ENCODE results near the gene KRT4. TPM values are rescaled to one million over a fixed set of nuclear protein-coding genes. Genes with fewer than 3 reads are reported as not detected.

KRT4 gene
- total and polyA plus RNA-seq, 2 experiments from 2014 or later = not detected

- Histone ChIP-seq H3K27me3 (ENCODE audit: insufficient read depth) (no peaks in the 10 kb centered on the region), H3F3A (replicated peaks; ENCODE audit: low read depth) (no peaks in the 10 kb centered on the region), H3K4me2 (no peak within 1 kb of the TSS), H2AFZ (no peak within 1 kb of the TSS), H3K4me1 (ENCODE audit: insufficient read depth) (no peaks in the 10 kb centered on the region), H3K4me3 (no peak within 1 kb of the TSS), H3K27ac (ENCODE audit: low read depth) (no peak within 1 kb of the TSS), H4K20me1 (replicated peaks; ENCODE audit: insufficient read depth) (no peaks in the 10 kb centered on the region; the same call in 1 of the 2 replicates), H3K9me2 (ENCODE audit: insufficient read depth) (peaks cover 2% of the 10 kb centered on the region; the same call in 1 of the 2 replicates), H3K79me2 (replicated peaks; ENCODE audit: insufficient read depth) (no peaks in the 10 kb centered on the region), H3K36me3 (ENCODE audit: insufficient read depth) (no peaks in the 10 kb centered on the region)
- TF ChIP-seq ETS1 (IDR thresholded peaks at IDR 0.05) (no peak), EZH2phosphoT487 (IDR thresholded peaks at IDR 0.05; ENCODE audit: unreplicated experiment) (no peak), ZNF331 (CRISPR knock-in tag; IDR thresholded peaks at IDR 0.05; ENCODE audit: low read depth) (no peak), NANOG (IDR thresholded peaks at IDR 0.05; ENCODE audit: borderline replicate concordance) (no peak), POLR2AphosphoS5 (IDR thresholded peaks at IDR 0.05; ENCODE audit: low read depth) (no peak), CREB1 (CRISPR knock-in tag; IDR thresholded peaks at IDR 0.05; ENCODE audit: low read depth) (no peak), EZH2 (IDR thresholded peaks at IDR 0.05; ENCODE audit: low read depth, unreplicated experiment) (no peak), STAT1 (IDR thresholded peaks at IDR 0.05; ENCODE audit: unreplicated experiment) (no peak), JUNB (IDR thresholded peaks at IDR 0.05; ENCODE audit: unreplicated experiment) (no peak), CTCF (conservative IDR thresholded peaks at IDR 0.05; ENCODE audit: low read depth in 2 of 2) (no peak)
- TF ChIP-seq, protein P1, sequence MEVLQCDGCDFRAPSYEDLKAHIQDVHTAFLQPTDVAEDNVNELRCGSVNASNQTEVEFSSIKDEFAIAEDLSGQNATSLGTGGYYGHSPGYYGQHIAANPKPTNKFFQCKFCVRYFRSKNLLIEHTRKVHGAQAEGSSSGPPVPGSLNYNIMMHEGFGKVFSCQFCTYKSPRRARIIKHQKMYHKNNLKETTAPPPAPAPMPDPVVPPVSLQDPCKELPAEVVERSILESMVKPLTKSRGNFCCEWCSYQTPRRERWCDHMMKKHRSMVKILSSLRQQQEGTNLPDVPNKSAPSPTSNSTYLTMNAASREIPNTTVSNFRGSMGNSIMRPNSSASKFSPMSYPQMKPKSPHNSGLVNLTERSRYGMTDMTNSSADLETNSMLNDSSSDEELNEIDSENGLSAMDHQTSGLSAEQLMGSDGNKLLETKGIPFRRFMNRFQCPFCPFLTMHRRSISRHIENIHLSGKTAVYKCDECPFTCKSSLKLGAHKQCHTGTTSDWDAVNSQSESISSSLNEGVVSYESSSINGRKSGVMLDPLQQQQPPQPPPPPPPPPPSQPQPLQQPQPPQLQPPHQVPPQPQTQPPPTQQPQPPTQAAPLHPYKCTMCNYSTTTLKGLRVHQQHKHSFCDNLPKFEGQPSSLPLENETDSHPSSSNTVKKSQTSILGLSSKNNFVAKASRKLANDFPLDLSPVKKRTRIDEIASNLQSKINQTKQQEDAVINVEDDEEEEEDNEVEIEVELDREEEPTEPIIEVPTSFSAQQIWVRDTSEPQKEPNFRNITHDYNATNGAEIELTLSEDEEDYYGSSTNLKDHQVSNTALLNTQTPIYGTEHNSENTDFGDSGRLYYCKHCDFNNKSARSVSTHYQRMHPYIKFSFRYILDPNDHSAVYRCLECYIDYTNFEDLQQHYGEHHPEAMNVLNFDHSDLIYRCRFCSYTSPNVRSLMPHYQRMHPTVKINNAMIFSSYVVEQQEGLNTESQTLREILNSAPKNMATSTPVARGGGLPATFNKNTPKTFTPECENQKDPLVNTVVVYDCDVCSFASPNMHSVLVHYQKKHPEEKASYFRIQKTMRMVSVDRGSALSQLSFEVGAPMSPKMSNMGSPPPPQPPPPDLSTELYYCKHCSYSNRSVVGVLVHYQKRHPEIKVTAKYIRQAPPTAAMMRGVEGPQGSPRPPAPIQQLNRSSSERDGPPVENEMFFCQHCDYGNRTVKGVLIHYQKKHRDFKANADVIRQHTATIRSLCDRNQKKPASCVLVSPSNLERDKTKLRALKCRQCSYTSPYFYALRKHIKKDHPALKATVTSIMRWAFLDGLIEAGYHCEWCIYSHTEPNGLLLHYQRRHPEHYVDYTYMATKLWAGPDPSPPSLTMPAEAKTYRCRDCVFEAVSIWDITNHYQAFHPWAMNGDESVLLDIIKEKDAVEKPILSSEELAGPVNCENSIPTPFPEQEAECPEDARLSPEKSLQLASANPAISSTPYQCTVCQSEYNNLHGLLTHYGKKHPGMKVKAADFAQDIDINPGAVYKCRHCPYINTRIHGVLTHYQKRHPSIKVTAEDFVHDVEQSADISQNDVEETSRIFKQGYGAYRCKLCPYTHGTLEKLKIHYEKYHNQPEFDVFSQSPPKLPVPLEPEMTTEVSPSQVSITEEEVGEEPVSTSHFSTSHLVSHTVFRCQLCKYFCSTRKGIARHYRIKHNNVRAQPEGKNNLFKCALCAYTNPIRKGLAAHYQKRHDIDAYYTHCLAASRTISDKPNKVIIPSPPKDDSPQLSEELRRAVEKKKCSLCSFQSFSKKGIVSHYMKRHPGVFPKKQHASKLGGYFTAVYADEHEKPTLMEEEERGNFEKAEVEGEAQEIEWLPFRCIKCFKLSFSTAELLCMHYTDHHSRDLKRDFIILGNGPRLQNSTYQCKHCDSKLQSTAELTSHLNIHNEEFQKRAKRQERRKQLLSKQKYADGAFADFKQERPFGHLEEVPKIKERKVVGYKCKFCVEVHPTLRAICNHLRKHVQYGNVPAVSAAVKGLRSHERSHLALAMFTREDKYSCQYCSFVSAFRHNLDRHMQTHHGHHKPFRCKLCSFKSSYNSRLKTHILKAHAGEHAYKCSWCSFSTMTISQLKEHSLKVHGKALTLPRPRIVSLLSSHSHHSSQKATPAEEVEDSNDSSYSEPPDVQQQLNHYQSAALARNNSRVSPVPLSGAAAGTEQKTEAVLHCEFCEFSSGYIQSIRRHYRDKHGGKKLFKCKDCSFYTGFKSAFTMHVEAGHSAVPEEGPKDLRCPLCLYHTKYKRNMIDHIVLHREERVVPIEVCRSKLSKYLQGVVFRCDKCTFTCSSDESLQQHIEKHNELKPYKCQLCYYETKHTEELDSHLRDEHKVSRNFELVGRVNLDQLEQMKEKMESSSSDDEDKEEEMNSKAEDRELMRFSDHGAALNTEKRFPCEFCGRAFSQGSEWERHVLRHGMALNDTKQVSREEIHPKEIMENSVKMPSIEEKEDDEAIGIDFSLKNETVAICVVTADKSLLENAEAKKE (CRISPR knock-in tag; IDR thresholded peaks at IDR 0.05) = no peak
- TF ChIP-seq, protein P2, sequence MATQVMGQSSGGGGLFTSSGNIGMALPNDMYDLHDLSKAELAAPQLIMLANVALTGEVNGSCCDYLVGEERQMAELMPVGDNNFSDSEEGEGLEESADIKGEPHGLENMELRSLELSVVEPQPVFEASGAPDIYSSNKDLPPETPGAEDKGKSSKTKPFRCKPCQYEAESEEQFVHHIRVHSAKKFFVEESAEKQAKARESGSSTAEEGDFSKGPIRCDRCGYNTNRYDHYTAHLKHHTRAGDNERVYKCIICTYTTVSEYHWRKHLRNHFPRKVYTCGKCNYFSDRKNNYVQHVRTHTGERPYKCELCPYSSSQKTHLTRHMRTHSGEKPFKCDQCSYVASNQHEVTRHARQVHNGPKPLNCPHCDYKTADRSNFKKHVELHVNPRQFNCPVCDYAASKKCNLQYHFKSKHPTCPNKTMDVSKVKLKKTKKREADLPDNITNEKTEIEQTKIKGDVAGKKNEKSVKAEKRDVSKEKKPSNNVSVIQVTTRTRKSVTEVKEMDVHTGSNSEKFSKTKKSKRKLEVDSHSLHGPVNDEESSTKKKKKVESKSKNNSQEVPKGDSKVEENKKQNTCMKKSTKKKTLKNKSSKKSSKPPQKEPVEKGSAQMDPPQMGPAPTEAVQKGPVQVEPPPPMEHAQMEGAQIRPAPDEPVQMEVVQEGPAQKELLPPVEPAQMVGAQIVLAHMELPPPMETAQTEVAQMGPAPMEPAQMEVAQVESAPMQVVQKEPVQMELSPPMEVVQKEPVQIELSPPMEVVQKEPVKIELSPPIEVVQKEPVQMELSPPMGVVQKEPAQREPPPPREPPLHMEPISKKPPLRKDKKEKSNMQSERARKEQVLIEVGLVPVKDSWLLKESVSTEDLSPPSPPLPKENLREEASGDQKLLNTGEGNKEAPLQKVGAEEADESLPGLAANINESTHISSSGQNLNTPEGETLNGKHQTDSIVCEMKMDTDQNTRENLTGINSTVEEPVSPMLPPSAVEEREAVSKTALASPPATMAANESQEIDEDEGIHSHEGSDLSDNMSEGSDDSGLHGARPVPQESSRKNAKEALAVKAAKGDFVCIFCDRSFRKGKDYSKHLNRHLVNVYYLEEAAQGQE (IDR thresholded peaks at IDR 0.05; ENCODE audit: unreplicated experiment) = no peak
- no peak within 1 kb of the TSS for H3K27ac Mint-ChIP-seq
- H3K27me3 Mint-ChIP-seq (ENCODE audit: insufficient read depth, low read depth, poor library complexity) = peaks cover 1% of the 10 kb centered on the region
- H3K9me3 Mint-ChIP-seq = no peaks in the 10 kb centered on the region; the same call in 1 of the 3 replicates
- ATAC-seq = no peak
- no peak within 1 kb of the TSS for H3K4me3 Mint-ChIP-seq
- no peaks in the 10 kb centered on the region for H3K36me3 Mint-ChIP-seq (ENCODE audit: low read depth)
- H3K4me1 Mint-ChIP-seq = no peaks in the 10 kb centered on the region
- no peak for DNase-seq (ENCODE audit: low spot score)
These were observed 34.8 kb upstream of the KRT4 start, which contains the start of gene KRT78 for GRCh38 chr12:52848661-52849255. TSS of gene KRT78 (minus strand) at chr12:52848994. CDS start at chr12:52848930, 64 bp downstream.
